GM13976 (cell line): ENCODE results near the gene ERC2.

Source experiments
- DNase-seq: peaks from one replicate; pipeline ENCODE4 v3.0.0; 2012; ENCODE audit warnings: low spot score
- CTCF ChIP-seq: IDR thresholded peaks from 2 replicates; pipeline ENCODE4 v1.5.1; 2012; ENCODE audit warnings: borderline replicate concordance, mild to moderate bottlenecking; ENCODE audit not compliant: insufficient read depth; ENCODE audit errors: extremely low read depth, missing control alignments, control extremely low read depth
- in situ Hi-C: fragments of 300-500 bp; cut with MboI; formaldehyde crosslinking; loops from one replicate; pipeline ENCODE4 v1.12.0; 2022; ENCODE audit warnings: low sequenced_read_pairs, mixed read lengths, inconsistent platforms; ENCODE audit not compliant: unreplicated experiment

The ERC2 gene

GRCh38 chr3:56219894-56220805 lies 248.1 kb downstream of the ERC2 start:
- TF ChIP-seq CTCF: no peak
- no peak for DNase-seq
- in situ Hi-C loops: no loop called here

GRCh38 chr3:56209982-56210751 lies 258.1 kb downstream of the ERC2 start:
- no peak for DNase-seq
- TF ChIP-seq CTCF: no peak
- in situ Hi-C loops: no loop called here

- in situ Hi-C loops: no loop called here
- no peak for TF ChIP-seq CTCF
- no peak for DNase-seq
These were observed 260.3 kb downstream of the ERC2 start for GRCh38 chr3:56207922-56208321.

- in situ Hi-C loops: no loop called here
- no peak for TF ChIP-seq CTCF
- DNase-seq: no peak
These were observed 262.9 kb downstream of the ERC2 start for GRCh38 chr3:56205406-56205805.

GRCh38 chr3:56202997-56203396 lies 265.3 kb downstream of the ERC2 start:
- no peak for DNase-seq
- TF ChIP-seq CTCF: no peak
- in situ Hi-C loops: no loop called here

- DNase-seq: no peak
- TF ChIP-seq CTCF: no peak
- in situ Hi-C loops: no loop called here
These were observed 266.9 kb downstream of the ERC2 start for GRCh38 chr3:56201407-56201806.
